Measurements from ENCODE around the gene TNRC6C. TPM values are rescaled to one million over a fixed set of nuclear protein-coding genes. Genes with fewer than 3 reads are reported as not detected.

Gene TNRC6C
- total RNA-seq, 1 donor from 2014 or later, result 20.9 TPM

- peak; percentile 93 for DNase-seq
Measured at GRCh38 chr17:78013683-78014467, 55.4 kb downstream of the TNRC6C start.

GRCh38 chr17:78014646-78015045 is 56.1 kb downstream of the TNRC6C start:
- DNase-seq, result no peak

GRCh38 chr17:78016852-78017251 is 58.3 kb downstream of the TNRC6C start:
- DNase-seq, result no peak

- peak; percentile 77 for DNase-seq
Measured at GRCh38 chr17:78019367-78019975, 61.0 kb downstream of the TNRC6C start.

- DNase-seq, result no peak
Measured at GRCh38 chr17:78019976-78020716, 61.6 kb downstream of the TNRC6C start.

GRCh38 chr17:78020717-78021108 is 62.2 kb downstream of the TNRC6C start:
- DNase-seq, result no peak

- no peak for DNase-seq
Measured at GRCh38 chr17:78022425-78022824, 63.9 kb downstream of the TNRC6C start.

DNA sequence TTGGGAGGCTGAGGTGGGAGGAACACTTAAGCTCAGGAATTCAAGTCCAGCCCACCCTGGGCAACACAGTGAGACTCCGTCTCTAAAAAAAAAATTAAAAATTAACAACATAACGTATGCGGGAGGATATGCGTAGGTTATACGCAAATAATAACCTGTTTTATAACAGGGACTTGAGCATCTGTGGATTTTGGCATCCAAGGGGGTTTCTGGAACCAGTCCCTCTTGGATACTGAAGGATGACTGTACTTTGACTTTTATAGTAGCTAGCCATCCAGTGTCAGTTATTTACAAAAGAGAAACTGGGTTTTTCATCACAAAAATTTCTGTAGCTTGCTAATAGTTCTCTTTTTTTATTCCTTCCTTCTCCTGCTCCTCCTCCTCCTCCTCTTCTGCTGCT is 64.5 kb downstream of the TNRC6C start:
- DNase-seq, result no peak

GRCh38 chr17:78026381-78026780 is 67.9 kb downstream of the TNRC6C start:
- DNase-seq, result no peak

- no peak for DNase-seq
Measured at GRCh38 chr17:78027121-78027520, 68.6 kb downstream of the TNRC6C start.

- no peak for DNase-seq
Measured at GRCh38 chr17:78029697-78030096, 71.2 kb downstream of the TNRC6C start.

- DNase-seq, result no peak
Measured at GRCh38 chr17:78031435-78031834, 72.9 kb downstream of the TNRC6C start.

DNA sequence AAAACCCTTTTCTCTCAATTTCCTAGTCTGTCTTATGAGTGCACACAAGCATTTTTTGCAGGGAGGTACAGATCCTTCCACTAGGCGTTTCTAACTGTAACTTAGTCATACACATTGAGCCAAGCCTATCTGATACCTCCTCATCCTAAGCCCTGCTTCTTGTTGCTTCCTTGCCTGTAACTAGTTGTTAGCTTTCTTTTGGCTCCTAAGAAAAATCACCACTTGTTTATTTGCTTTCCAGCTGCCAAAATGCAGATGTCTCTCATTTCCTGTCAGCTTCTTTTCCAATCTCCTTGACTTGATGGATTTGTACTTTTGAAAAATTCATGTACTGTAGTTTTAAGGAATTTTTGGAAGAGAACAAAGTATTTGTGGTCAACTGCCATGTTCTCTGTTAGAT is 73.7 kb downstream of the TNRC6C start:
- DNase-seq, result no peak

DNA sequence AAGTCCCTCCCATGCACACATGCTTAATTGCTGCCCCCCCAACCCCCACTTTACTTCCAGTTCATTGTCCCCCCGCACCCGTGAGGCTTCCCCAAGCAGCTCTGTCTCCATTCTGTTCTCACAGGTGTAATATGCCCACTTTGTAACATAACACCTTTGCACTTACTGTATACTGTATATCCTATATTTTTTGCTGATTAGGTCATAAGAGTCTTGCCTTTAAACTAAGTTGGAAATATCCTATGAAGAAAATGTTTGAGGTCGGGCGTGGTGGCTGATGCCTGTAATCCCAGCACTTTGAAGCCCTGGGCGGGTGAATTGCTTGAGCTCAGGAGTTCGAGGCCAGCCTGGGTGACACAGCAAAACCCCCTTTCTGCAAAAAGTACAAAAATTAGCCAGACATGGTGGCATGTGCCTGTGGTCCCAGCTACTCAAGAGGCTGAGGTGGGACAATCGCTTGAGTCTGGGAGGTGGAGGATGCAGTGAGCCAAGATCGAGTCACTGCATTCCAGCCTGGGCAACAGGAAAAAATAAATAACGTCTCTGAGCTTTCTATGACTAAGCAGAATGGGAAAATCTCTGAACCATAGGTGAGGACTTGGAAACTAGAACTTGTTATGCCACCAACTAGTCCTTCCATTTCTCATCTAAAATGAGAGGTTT is 76.1 kb downstream of the TNRC6C start:
- DNase-seq, result no peak

GRCh38 chr17:78037280-78037679 is 78.8 kb downstream of the TNRC6C start:
- no peak for DNase-seq

DNA sequence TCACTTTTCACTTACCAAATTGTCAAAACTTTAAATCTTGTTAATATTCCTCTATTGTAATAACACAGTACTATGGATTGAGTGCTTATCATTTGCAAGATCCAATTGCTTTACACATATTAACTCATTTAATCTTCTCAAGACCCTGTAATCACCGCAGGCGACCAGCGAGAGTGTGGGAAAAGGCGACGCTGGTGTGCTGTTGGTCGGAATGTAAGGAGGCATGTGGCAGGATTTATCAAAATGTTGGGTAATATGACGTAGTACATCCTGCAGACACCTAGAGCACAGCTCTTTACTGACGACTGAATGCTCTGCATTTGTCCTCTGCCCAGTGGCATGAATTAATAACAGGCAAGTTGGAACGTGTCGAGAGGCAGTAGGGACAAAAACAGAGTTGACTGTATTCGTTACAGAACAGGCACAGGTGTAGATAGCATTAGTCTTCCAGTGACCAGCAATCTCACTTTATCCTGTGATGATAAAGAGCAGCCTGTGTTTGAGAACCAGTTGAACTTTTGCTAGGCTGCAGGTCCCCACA is 80.3 kb downstream of the TNRC6C start:
- DNase-seq, result peak; percentile 42

GRCh38 chr17:78039581-78039980 is 81.1 kb downstream of the TNRC6C start:
- no peak for DNase-seq

- peak; percentile 89 for DNase-seq
Measured at GRCh38 chr17:78040440-78041385, 82.2 kb downstream of the TNRC6C start.

DNA sequence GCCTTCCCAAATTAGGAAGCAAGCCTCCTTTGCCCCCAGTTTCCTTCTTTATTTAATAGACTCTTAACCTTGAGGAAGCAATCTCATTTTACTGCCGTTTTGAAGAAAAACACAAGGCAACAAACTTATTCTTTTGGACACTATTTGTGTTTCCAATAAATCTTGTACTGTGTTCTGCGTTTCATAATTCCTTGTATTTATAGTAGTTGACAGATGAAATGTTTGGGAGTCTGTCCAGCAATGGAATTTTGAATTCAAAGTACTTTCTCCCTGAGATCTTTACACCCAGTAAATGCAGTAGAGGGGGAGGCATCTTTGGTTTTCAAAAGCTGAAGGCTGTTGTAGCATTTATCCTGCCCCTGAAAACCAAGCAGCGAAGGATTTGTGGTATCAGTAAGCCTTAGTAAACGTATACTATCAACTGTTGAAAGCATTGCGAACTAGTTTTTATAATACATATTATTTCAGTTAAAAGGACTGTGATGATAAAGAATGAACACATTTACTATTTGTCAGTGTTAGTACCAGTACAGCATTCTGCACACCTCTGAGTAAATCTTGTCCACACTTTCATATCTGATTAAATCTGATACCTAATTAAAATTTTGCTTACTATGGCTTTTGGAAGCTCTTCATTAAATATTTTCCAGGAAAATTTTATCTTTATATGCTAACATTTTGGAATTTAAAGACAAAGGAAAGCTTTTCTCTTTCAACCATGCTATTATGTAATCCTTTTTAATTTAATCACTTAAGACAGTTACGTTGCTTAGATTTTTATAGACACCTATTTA is 83.1 kb downstream of the TNRC6C start:
- DNase-seq, result peak; percentile 80

- DNase-seq, result no peak
Measured at GRCh38 chr17:78042542-78042941, 84.0 kb downstream of the TNRC6C start.

All from tongue (tissue), 2 donors.